ENCODE results near the gene ANKRD10.

ANKRD10 gene

DNA sequence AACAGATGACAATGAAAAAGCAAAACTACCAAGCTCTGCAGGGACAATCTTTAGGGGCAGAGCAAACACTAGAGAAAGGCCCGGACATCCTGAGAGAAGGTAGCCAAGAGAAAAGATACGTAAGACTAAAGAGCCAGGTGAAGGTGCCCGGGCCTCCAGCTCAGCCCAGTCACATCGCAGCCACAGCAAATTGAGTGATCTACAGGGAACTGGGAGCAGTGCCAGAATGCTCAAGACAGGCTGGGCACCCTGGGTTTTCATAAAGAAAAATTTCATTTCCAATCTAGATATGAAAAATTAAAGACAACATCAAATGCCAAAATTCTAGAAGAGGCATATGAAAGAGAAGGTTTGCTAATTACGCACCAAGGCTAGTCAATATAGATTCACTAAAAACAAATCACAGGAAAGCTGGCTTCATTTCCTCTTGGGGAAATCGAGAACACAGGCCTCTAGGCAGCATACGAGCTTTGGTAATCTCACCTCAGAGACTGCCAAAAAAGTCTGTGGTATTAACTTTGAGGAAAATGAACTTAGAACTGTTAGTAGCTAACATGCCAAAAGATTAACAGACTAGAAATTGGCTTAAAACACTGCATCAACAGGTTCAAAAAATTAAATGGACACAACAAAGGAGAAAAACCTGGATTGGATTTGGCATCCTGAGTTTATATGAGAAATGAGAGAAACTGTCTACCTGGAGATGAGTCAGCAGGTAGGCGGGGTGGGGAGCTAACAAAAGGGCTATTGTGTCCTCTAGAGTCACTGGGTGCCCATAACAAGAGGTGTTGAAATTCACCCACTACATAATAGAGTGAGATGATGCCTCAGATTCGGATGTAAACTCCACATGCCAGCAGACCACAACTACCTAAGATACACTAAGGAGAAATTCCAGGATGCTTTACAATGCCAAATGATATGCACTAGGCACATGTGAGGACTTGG is 6.6 kb downstream of the ANKRD10 start:
- TF ChIP-seq, protein P1, sequence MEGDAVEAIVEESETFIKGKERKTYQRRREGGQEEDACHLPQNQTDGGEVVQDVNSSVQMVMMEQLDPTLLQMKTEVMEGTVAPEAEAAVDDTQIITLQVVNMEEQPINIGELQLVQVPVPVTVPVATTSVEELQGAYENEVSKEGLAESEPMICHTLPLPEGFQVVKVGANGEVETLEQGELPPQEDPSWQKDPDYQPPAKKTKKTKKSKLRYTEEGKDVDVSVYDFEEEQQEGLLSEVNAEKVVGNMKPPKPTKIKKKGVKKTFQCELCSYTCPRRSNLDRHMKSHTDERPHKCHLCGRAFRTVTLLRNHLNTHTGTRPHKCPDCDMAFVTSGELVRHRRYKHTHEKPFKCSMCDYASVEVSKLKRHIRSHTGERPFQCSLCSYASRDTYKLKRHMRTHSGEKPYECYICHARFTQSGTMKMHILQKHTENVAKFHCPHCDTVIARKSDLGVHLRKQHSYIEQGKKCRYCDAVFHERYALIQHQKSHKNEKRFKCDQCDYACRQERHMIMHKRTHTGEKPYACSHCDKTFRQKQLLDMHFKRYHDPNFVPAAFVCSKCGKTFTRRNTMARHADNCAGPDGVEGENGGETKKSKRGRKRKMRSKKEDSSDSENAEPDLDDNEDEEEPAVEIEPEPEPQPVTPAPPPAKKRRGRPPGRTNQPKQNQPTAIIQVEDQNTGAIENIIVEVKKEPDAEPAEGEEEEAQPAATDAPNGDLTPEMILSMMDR (IDR thresholded peaks at IDR 0.05; ENCODE audit: borderline replicate concordance, control extremely low read depth, extremely low read depth, insufficient read depth, missing control alignments), result no peak
- in situ Hi-C loops (cut with MboI; ENCODE audit: low sequenced_read_pairs, unreplicated experiment), result loop anchor here (25.0 kb wide), 1 partner anchor 304 kb away; no protein-coding TSS in a partner anchor
- DNase-seq (ENCODE audit: low spot score), result no peak

DNA sequence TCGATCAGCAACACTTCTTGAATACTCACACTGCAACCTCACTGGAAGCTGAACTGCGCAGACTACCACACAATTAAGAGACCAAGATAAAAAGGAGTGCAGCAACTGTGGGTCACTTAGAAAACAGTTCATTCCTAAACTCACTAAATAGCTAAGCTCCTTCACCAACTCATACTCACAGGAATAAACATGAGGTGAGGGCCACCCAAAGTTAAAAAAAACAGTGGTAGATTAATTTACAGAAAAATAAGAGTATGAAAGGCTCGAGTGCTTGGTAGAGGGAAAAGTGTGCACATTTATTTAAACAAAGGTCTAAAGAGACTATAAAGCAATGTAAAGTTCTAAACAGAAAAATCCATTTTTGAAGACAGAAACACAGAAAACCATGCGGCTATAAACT is 7.6 kb downstream of the ANKRD10 start:
- no peak for DNase-seq (ENCODE audit: low spot score)
- TF ChIP-seq, protein P1 (IDR thresholded peaks at IDR 0.05; ENCODE audit: borderline replicate concordance, control extremely low read depth, extremely low read depth, insufficient read depth, missing control alignments), result no peak
- in situ Hi-C loops (cut with MboI; ENCODE audit: low sequenced_read_pairs, unreplicated experiment), result loop anchor here (25.0 kb wide), 1 partner anchor 305 kb away; no protein-coding TSS in a partner anchor

DNA sequence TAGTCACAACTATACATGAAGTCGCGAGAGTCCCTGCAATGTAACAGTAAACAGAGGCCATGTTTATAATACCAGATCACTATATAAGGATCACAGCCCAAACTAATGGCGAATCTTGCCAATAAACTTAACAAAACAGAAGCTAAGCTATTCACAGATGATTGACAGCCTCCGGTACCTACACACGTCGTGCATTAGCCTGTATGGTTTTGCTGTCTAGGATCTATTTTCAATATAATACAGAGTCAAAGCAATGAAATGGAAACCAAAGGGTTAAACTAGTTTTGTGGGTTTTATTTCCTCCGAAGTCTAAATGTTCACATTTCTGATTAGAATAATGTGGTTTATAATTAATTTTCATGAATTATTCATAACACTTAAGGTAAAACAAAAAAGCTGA is 10.1 kb downstream of the ANKRD10 start:
- DNase-seq (ENCODE audit: low spot score), result no peak
- in situ Hi-C loops (cut with MboI; ENCODE audit: low sequenced_read_pairs, unreplicated experiment), result loop anchor here (25.0 kb wide), 1 partner anchor 308 kb away; no protein-coding TSS in a partner anchor

DNA sequence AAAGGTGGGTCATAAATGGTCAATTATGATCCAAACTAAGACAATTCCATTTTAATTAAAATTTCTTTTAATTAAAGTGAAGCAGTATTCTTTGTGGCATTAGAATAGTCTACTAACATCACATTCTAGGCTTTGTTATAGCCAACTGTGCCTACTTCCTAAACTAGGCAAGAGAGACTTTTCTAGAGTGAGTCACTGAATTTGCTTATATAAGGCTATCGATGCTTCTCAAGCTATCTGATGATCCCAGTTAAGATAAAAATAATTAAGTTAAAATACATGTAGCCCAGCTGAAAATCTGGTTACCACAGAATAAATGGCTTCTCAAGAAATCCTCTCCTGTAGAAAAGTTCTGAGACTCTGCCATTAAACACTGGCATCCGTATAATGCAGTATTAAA is 12.5 kb downstream of the ANKRD10 start:
- no peak for DNase-seq (ENCODE audit: low spot score)
- in situ Hi-C loops (cut with MboI; ENCODE audit: low sequenced_read_pairs, unreplicated experiment), result loop anchor here (25.0 kb wide), 1 partner anchor 310 kb away; no protein-coding TSS in a partner anchor
- TF ChIP-seq, protein P1 (IDR thresholded peaks at IDR 0.05; ENCODE audit: borderline replicate concordance, control extremely low read depth, extremely low read depth, insufficient read depth, missing control alignments), result no peak

More for the DNA sequence above, 10.1 kb downstream of the ANKRD10 start:
- TF ChIP-seq, protein P1 (IDR thresholded peaks at IDR 0.05; ENCODE audit: borderline replicate concordance, control extremely low read depth, extremely low read depth, insufficient read depth, missing control alignments), result no peak

DNA sequence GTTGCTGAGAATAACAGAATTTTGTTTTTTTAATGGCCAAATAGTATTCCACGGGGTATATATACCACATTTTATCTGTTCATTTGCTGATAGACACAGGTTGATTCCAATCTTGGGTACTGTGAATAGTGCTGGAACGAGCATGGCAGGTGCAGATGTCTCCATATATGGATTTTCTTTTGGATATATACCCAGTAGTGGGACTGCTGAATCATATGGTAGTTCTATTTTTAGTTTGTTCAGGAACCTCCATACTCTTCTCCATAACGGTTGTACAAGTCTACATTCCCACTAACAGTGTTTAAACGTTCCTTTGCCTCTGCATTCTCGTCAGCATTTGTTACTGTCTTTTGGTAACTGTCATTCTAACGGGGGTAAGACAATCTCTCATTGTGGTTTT is 17.3 kb downstream of the ANKRD10 start:
- in situ Hi-C loops (cut with MboI; ENCODE audit: low sequenced_read_pairs, unreplicated experiment), result no loop called here
- no peak for DNase-seq (ENCODE audit: low spot score)
- TF ChIP-seq, protein P1 (IDR thresholded peaks at IDR 0.05; ENCODE audit: borderline replicate concordance, control extremely low read depth, extremely low read depth, insufficient read depth, missing control alignments), result no peak

DNA sequence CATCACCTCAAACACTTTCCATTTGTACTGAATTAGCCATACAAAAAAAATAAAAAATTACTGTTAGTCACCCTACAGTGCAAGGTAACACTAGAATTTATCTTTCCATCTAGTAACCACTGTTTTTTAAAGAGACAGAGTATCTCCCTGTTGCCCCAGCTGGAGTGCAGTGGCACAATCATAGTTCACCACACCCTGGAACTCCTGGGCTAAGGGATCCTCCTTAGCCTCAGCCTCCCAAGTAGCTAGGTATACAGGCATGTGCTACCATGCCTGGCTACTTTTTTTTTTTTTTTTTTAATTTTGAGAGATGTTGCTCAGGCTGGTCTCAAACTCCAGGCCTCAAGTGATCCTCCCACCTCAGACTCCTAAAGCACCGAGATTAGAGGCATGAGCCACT is 17.9 kb downstream of the ANKRD10 start:
- TF ChIP-seq, protein P1 (IDR thresholded peaks at IDR 0.05; ENCODE audit: borderline replicate concordance, control extremely low read depth, extremely low read depth, insufficient read depth, missing control alignments), result no peak
- DNase-seq (ENCODE audit: low spot score), result no peak
- in situ Hi-C loops (cut with MboI; ENCODE audit: low sequenced_read_pairs, unreplicated experiment), result no loop called here
